Stimulated activated CD8-positive, alpha-beta memory T cell treated with anti-CD3 and anti-CD28 coated beads, Interleukin-7, amount 100 ng/mL, for 1 hour (primary cell): Measurements from ENCODE around the gene ACACB.

Source experiments
- DNase-seq, 2 donors: peaks; one replicate each; pipeline ENCODE4 v3.0.0-alpha.2; 2020; ENCODE audit warnings: low read depth in 2 of 2

The ACACB gene

GRCh38 chr12:109302358-109302757 lies 186.0 kb downstream of the ACACB start:
- no peak for DNase-seq

GRCh38 chr12:109302770-109303169 lies 186.4 kb downstream of the ACACB start:
- DNase-seq: no peak

GRCh38 chr12:109304485-109304884 lies 188.1 kb downstream of the ACACB start:
- DNase-seq: no peak

- no peak for DNase-seq
These were observed 189.2 kb downstream of the ACACB start for GRCh38 chr12:109305547-109305946.

GRCh38 chr12:109307051-109307450 lies 190.7 kb downstream of the ACACB start:
- DNase-seq: no peak

- DNase-seq: no peak
These were observed 192.4 kb downstream of the ACACB start, which contains the start of gene FOXN4 for GRCh38 chr12:109308534-109309380. TSS of gene FOXN4 (minus strand) at chr12:109309284. CDS start at chr12:109308321, 963 bp downstream.

GRCh38 chr12:109309381-109310246 lies 193.2 kb downstream of the ACACB start:
- DNase-seq: no peak

GRCh38 chr12:109310247-109311125 lies 194.1 kb downstream of the ACACB start:
- DNase-seq: no peak
